HCT116 (cell line): ENCODE results near the gene KHNYN. TPM values are rescaled to one million over a fixed set of nuclear protein-coding genes. Genes with fewer than 3 reads are reported as not detected.

ENCODE experiments used
- ATAC-seq: fragments of 200-7000 bp; cut with Tn5 transposase; 2 replicates; pipeline ENCODE4 v1.9.1; 2020; ENCODE audit warnings: mild to moderate bottlenecking, moderate library complexity
- BruUV-seq: library from RNA; stranded (reverse); fragments of 400-500 nt; replicated peaks from 2 replicates; lab custom pipeline; 2021; lab: Mats Ljungman, UMichigan
- CTCF ChIA-PET: fragments of 300-600 bp; sonication (Branson Sonifier 250); formaldehyde crosslinking; loops from one replicate; lab custom pipeline; 2021; ENCODE audit warnings: antibody characterized with exemption; lab: Charles Lee
- POLR2A ChIA-PET: fragments of 300-600, 350-600 bp; sonication (Branson Sonifier 250); formaldehyde crosslinking; loops from one replicate; lab custom pipeline; 2021; ENCODE audit warnings: antibody characterized with exemption; lab: Charles Lee
- RAD21 ChIA-PET, 2 experiments: fragments of 300-600 bp; sonication (Branson Sonifier 250); formaldehyde crosslinking; loops; one replicate each; lab custom pipeline; 2023; ENCODE audit warnings: low total read pairs in 2 of 2; ENCODE audit not compliant: uncharacterized antibody in 2 of 2, unreplicated experiment in 2 of 2, low non-redundant PET in 1 of 2; lab: Charles Lee
- DNase-seq: peaks from one replicate; pipeline ENCODE4 v3.0.0-alpha.2; 2010; ENCODE audit warnings: low read depth, low spot score
- H2AFZ ChIP-seq: fragments of 200-600 bp; shearing (Covaris generic), sonication (generic); 2 replicates; pipeline ENCODE4 v1.6.1; 2017; ENCODE audit warnings: low read depth, mixed run types, mixed read lengths, antibody characterized with exemption, low read length; ENCODE audit not compliant: poor library complexity, severe bottlenecking
- H3K27ac ChIP-seq: 2 replicates; pipeline ENCODE4 v1.5.1; 2012; ENCODE audit warnings: low read depth, low read length
- H3K27me3 ChIP-seq: fragments of 200-600 bp; sonication (generic); 2 replicates; pipeline ENCODE4 v1.6.1; 2016; ENCODE audit warnings: mixed run types, low read length, mixed read lengths; ENCODE audit not compliant: insufficient read depth
- H3K36me3 ChIP-seq, 2 experiments: fragments of 200-500 bp in 1 of 2; fragments of 200-600 bp in 1 of 2; sonication (Bioruptor generic) in 1 of 2; sonication (generic) in 1 of 2; 2 replicates each; pipeline versions ENCODE4 v1.5.1 to v1.6.1; 2014 to 2016; ENCODE audit warnings: low read length in 2 of 2, inconsistent platforms in 1 of 2, mixed read lengths in 1 of 2, mixed run types in 1 of 2; ENCODE audit not compliant: insufficient read depth in 2 of 2, control insufficient read depth in 1 of 2
- H3K4me1 ChIP-seq, 2 experiments: fragments of 200-600 bp in 1 of 2; sonication (generic) in 1 of 2; 2 replicates each; pipeline versions ENCODE4 v1.5.1 to v1.6.1; 2012 to 2017; ENCODE audit warnings: low read length in 2 of 2, inconsistent platforms in 1 of 2, mild to moderate bottlenecking in 1 of 2, mixed read lengths in 1 of 2, mixed run types in 1 of 2, moderate library complexity in 1 of 2; ENCODE audit not compliant: insufficient read depth in 2 of 2, control insufficient read depth in 1 of 2
- H3K4me2 ChIP-seq: fragments of 200-600 bp; sonication (generic); 2 replicates; pipeline ENCODE4 v1.6.1; 2017; ENCODE audit warnings: mixed run types, low read length, mixed read lengths
- H3K4me3 ChIP-seq, 2 experiments: fragments of 200-600 bp in 1 of 2; sonication (generic) in 1 of 2; replicated peaks in 1 of 2; 2 replicates each; pipeline ENCODE4 v1.5.1; 2011 to 2016; ENCODE audit warnings: low read length in 2 of 2, control low read depth in 1 of 2, low read depth in 1 of 2, mild to moderate bottlenecking in 1 of 2, mixed read lengths in 1 of 2, mixed run types in 1 of 2
- H3K79me2 ChIP-seq: fragments of 200-600 bp; sonication (generic); 2 replicates; pipeline ENCODE4 v1.6.1; 2017; ENCODE audit warnings: mild to moderate bottlenecking, mixed run types, low read length, moderate library complexity, mixed read lengths; ENCODE audit not compliant: insufficient read depth
- H3K9ac ChIP-seq: fragments of 200-600 bp; sonication (generic); 2 replicates; pipeline ENCODE4 v1.6.1; 2016; ENCODE audit warnings: low read length, mixed read lengths
- H3K9me2 ChIP-seq: fragments of 200-600 bp; sonication (generic), shearing (Covaris generic); 2 replicates; pipeline ENCODE4 v1.6.1; 2017; ENCODE audit warnings: mixed run types, mild to moderate bottlenecking, moderate library complexity; ENCODE audit not compliant: insufficient read depth
- H3K9me3 ChIP-seq, 2 experiments: fragments of 200-500 bp in 1 of 2; fragments of 200-600 bp in 1 of 2; sonication (Bioruptor generic) in 1 of 2; sonication (generic) in 1 of 2; 2 replicates each; pipeline ENCODE4 v1.6.1; 2014 to 2017; ENCODE audit warnings: low read length in 2 of 2, mixed read lengths in 2 of 2, inconsistent platforms in 1 of 2, low read depth in 1 of 2, mild to moderate bottlenecking in 1 of 2, mixed run types in 1 of 2, moderate library complexity in 1 of 2; ENCODE audit not compliant: control insufficient read depth in 1 of 2, insufficient read depth in 1 of 2
- H4K20me1 ChIP-seq: fragments of 200-600 bp; sonication (generic), shearing (Covaris generic); 2 replicates; pipeline ENCODE4 v1.6.1; 2017; ENCODE audit warnings: mixed run types, mild to moderate bottlenecking, moderate library complexity; ENCODE audit not compliant: insufficient read depth
- CTCF ChIP-seq, 3 experiments: fragments of 200-600 bp in 1 of 3; sonication (generic) in 1 of 3; IDR thresholded peaks in 2 of 3; conservative IDR thresholded peaks in 1 of 3; 2 replicates each; pipeline ENCODE4 v1.5.1; 2012 to 2017; ENCODE audit warnings: low read depth in 2 of 3, low read length in 2 of 3, antibody characterized with exemption in 1 of 3, borderline replicate concordance in 1 of 3, control low read depth in 1 of 3, mild to moderate bottlenecking in 1 of 3, mixed read lengths in 1 of 3, mixed run types in 1 of 3, moderate library complexity in 1 of 3; ENCODE audit not compliant: insufficient read depth in 1 of 3
- EGR1 ChIP-seq: IDR thresholded peaks from 2 replicates; pipeline ENCODE4 v1.6.1; 2012; ENCODE audit warnings: low read depth
- ELF1 ChIP-seq: IDR thresholded peaks from 2 replicates; pipeline ENCODE4 v1.6.1; 2012; ENCODE audit warnings: low read depth, borderline replicate concordance
- EZH2 ChIP-seq: fragments of 200-600 bp; sonication (generic); IDR thresholded peaks from 2 replicates; pipeline ENCODE4 v1.6.1; 2017; ENCODE audit warnings: antibody characterized with exemption, mixed run types
- EZH2phosphoT487 ChIP-seq: fragments of 200-600 bp; IDR thresholded peaks from 2 replicates; pipeline ENCODE4 v1.6.1; 2018; ENCODE audit warnings: antibody characterized with exemption, borderline replicate concordance
- FOSL1 ChIP-seq: IDR thresholded peaks from 2 replicates; pipeline ENCODE4 v1.6.1; 2012; ENCODE audit warnings: low read depth
- POLR2A ChIP-seq: IDR thresholded peaks from 2 replicates; pipeline ENCODE4 v1.7.0; 2011; ENCODE audit warnings: borderline replicate concordance; ENCODE audit not compliant: insufficient read depth, insufficient read length; ENCODE audit errors: extremely low read depth
- POLR2AphosphoS5 ChIP-seq: IDR thresholded peaks from 2 replicates; pipeline ENCODE4 v1.6.1; 2011; ENCODE audit warnings: mild to moderate bottlenecking, low read depth, low read length, moderate library complexity
- RAD21 ChIP-seq: IDR thresholded peaks from 2 replicates; pipeline ENCODE4 v1.6.1; 2012; ENCODE audit warnings: low read depth, mild to moderate bottlenecking
- SIN3A ChIP-seq: IDR thresholded peaks from 2 replicates; pipeline ENCODE4 v1.6.1; 2012; ENCODE audit warnings: low read depth
- SP1 ChIP-seq: IDR thresholded peaks from 2 replicates; pipeline ENCODE4 v1.6.1; 2012; ENCODE audit warnings: low read depth
- SRF ChIP-seq: IDR thresholded peaks from 2 replicates; pipeline ENCODE4 v1.6.1; 2012; ENCODE audit warnings: low read depth
- TCF7L2 ChIP-seq: IDR thresholded peaks from 2 replicates; pipeline ENCODE4 v1.7.0; 2011; ENCODE audit warnings: borderline replicate concordance, inconsistent platforms; ENCODE audit not compliant: insufficient read depth, insufficient read length; ENCODE audit errors: extremely low read depth
- ZFX ChIP-seq: fragments of 450-650 bp; IDR thresholded peaks from 2 replicates; pipeline ENCODE4 v1.6.1; 2017
- ZNF274 ChIP-seq: fragments of 200-500 bp; sonication (Bioruptor generic); IDR thresholded peaks from 2 replicates; pipeline ENCODE4 v1.6.1; 2014; ENCODE audit warnings: mild to moderate bottlenecking, low read depth, low read length, inconsistent platforms
- intact Hi-C: fragments of 100-400 bp; cut with micrococcal nuclease; formaldehyde crosslinking; loops from 2 replicates; pipeline ENCODE4 v1.10.0; 2022
- total RNA-seq: library from RNA; stranded (reverse); gene quantifications from one replicate; pipeline ENCODE4 v1.2.1, GENCODE V29; 2021; ENCODE audit not compliant: unreplicated experiment
- TF ChIP-seq, protein P1 (sequence below): IDR thresholded peaks from 2 replicates; pipeline ENCODE4 v1.6.1; 2012

Gene KHNYN
- total RNA-seq, 1 experiment from 2014 or later: 50.1 TPM

- no peak for ATAC-seq
- intact Hi-C loops: no loop called here
Measured at GRCh38 chr14:24463884-24464785, 34.4 kb downstream of the KHNYN start.

More at GRCh38 chr14:24463884-24464785, 34.4 kb downstream of the KHNYN start:
- no peaks in the 10 kb centered on the region for H3K4me1 ChIP-seq
- no peaks in the 10 kb centered on the region for H3K9me3 ChIP-seq
- DNase-seq: no peak
- H3K36me3 ChIP-seq: no peaks in the 10 kb centered on the region
- ChIA-PET RAD21 (no interaction called here), CTCF (no interaction called here), POLR2A (no interaction called here)
- H3K79me2 ChIP-seq: no peaks in the 10 kb centered on the region
- no peak overlapping the region for H2AFZ ChIP-seq
- no peaks in the 10 kb centered on the region for H3K9me2 ChIP-seq
- H4K20me1 ChIP-seq: no peaks in the 10 kb centered on the region
- H3K27me3 ChIP-seq: no peaks in the 10 kb centered on the region
- no peak overlapping the region for H3K27ac ChIP-seq
- TF ChIP-seq POLR2AphosphoS5 (no peak), EGR1 (no peak), SIN3A (no peak), CTCF (IDR thresholded peaks at IDR 0.05 in 2 of 3, conservative IDR thresholded peaks at IDR 0.05 in 1 of 3; ENCODE audit: borderline replicate concordance in 1 of 3, insufficient read depth in 1 of 3, low read depth in 2 of 3, low read length in 2 of 3) (no peak), SP1 (no peak), ZFX (no peak), SRF (no peak), RAD21 (no peak), FOSL1 (no peak), EZH2 (no peak), ELF1 (no peak), EZH2phosphoT487 (no peak), ZNF274 (no peak), POLR2A (no peak), TCF7L2 (no peak)
- TF ChIP-seq, protein P1, sequence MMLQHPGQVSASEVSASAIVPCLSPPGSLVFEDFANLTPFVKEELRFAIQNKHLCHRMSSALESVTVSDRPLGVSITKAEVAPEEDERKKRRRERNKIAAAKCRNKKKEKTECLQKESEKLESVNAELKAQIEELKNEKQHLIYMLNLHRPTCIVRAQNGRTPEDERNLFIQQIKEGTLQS: no peak
- TF ChIP-seq, all 23 proteins: peak for 0
- BruUV-seq: no TSS peak
- H3K9ac ChIP-seq: no peak overlapping the region
- H3K4me3 ChIP-seq: no peak overlapping the region
- no peak overlapping the region for H3K4me2 ChIP-seq
